Neutrophil (primary cell): ENCODE measurements around the gene TAOK3.
A peak's percentile ranks its signal among the peaks of the same experiment; 100 is the strongest.

Source experiments
- H3K27ac ChIP-seq: fragments of 200-600 bp; sonication (generic); 2 replicates; pipeline ENCODE4 v1.5.1; 2016; ENCODE audit warnings: mild to moderate bottlenecking, moderate library complexity
- H3K27me3 ChIP-seq: fragments of 200-600 bp; sonication (generic); 2 replicates; pipeline ENCODE4 v1.6.0; 2016; ENCODE audit warnings: mild to moderate bottlenecking
- H3K36me3 ChIP-seq: fragments of 200-600 bp; sonication (generic); 2 replicates; pipeline ENCODE4 v1.5.1; 2017
- H3K4me1 ChIP-seq, 2 experiments: fragments of 200-600 bp in 1 of 2; sonication (generic) in 1 of 2; 1 replicate in 1 of 2; 2 replicates in 1 of 2; pipeline versions ENCODE4 v1.5.1 to v1.6.1; 2013 to 2016; ENCODE audit warnings: low read depth in 1 of 2, low read length in 1 of 2, mild to moderate bottlenecking in 1 of 2, moderate library complexity in 1 of 2; ENCODE audit not compliant: control insufficient read depth in 1 of 2, insufficient read depth in 1 of 2
- H3K4me3 ChIP-seq, 2 experiments: fragments of 200-600 bp in 1 of 2; sonication (generic) in 1 of 2; 1 replicate in 1 of 2; 2 replicates in 1 of 2; pipeline ENCODE4 v1.5.1; 2013 to 2016; ENCODE audit warnings: low read depth in 1 of 2, low read length in 1 of 2, mild to moderate bottlenecking in 1 of 2, moderate library complexity in 1 of 2
- H3K9me3 ChIP-seq: fragments of 200-600 bp; sonication (generic); 2 replicates; pipeline ENCODE4 v1.5.1; 2016
- CTCF ChIP-seq: fragments of 200-600 bp; sonication (generic); IDR thresholded peaks from 2 replicates; pipeline ENCODE4 v1.5.1; 2016; ENCODE audit warnings: antibody characterized with exemption

The TAOK3 gene

GRCh38 chr12:118107694-118108093 is 265.0 kb downstream of the TAOK3 start:
- H3K27ac ChIP-seq, result no peak overlapping the region
- no peak overlapping the region for H3K4me3 ChIP-seq
- H3K9me3 ChIP-seq, result no peaks in the 10 kb centered on the region
- H3K27me3 ChIP-seq, result peaks cover 31% of the 10 kb centered on the region
- peaks cover 15 to 18% of the 10 kb centered on the region in 2 experiments for H3K4me1 ChIP-seq
- no peaks in the 10 kb centered on the region for H3K36me3 ChIP-seq
- TF ChIP-seq CTCF, result no peak

DNA sequence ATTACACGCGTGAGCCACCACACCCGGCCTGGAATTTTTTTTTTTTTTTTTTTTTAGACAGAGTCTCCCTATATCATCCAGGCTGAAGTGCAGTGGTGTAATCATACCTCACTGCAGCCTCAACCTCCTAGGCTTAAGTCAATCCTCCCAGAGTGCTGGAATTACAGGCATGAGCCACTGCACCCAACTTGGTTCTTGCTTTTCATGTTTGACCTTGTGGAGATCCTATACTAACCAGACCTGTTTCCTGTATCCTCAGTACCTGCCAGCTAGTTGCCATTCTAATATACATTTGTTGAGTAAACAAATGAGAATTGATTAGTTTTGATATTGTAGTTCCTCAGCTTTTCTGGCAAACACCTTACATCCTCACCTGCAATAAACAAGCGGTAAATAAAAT is 265.7 kb downstream of the TAOK3 start:
- Histone ChIP-seq H3K4me1 (peaks cover 15 to 20% of the 10 kb centered on the region in 2 experiments), H3K27me3 (peaks cover 38% of the 10 kb centered on the region), H3K9me3 (no peaks in the 10 kb centered on the region), H3K4me3 (no peak overlapping the region), H3K36me3 (no peaks in the 10 kb centered on the region), H3K27ac (no peak overlapping the region)
- no peak for TF ChIP-seq CTCF

GRCh38 chr12:118103601-118104382 is 268.9 kb downstream of the TAOK3 start, which contains the start of gene VSIG10:
TSS of gene VSIG10 (minus strand) at chr12:118104011. CDS start at chr12:118103671, 340 bp downstream.
- Histone ChIP-seq H3K9me3 (no peaks in the 10 kb centered on the region), H3K27ac (no peak within 1 kb of the TSS), H3K4me1 (peaks cover 15 to 20% of the 10 kb centered on the region in 2 experiments), H3K36me3 (no peaks in the 10 kb centered on the region), H3K4me3 (peak within 1 kb of the TSS; percentile 65 to 71), H3K27me3 (peaks cover 48% of the 10 kb centered on the region)
- TF ChIP-seq CTCF, result no peak

- Histone ChIP-seq H3K4me3 (peak overlapping the region; percentile 65 to 71), H3K4me1 (peaks cover 15 to 20% of the 10 kb centered on the region in 2 experiments), H3K9me3 (no peaks in the 10 kb centered on the region), H3K27ac (no peak overlapping the region), H3K27me3 (peaks cover 48% of the 10 kb centered on the region), H3K36me3 (no peaks in the 10 kb centered on the region)
- TF ChIP-seq CTCF, result no peak
Measured at GRCh38 chr12:118103201-118103600, 269.5 kb downstream of the TAOK3 start.

DNA sequence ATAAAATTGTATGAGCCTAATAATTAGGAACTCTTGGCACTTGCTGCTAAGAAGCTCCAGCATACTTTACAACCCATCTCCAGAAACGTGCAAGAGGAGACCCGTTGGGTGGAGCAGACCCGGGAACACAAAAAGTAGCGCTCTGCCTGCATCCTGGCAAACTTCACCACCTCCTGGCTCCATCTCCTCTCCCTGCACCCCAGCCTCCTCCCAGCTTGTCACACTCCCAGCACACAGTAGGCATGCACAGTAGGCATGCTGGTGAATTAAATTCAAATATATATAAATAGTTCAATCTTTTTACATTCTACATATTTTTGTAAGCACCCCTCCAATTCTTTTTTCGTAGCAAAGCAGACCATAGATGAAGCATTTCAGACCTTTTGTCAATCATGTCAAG is 270.1 kb downstream of the TAOK3 start:
- H3K4me3 ChIP-seq, result peak overlapping the region in 1 of 2 experiments; percentile 71
- peaks cover 15 to 20% of the 10 kb centered on the region in 2 experiments for H3K4me1 ChIP-seq
- no peak overlapping the region for H3K27ac ChIP-seq
- no peak for TF ChIP-seq CTCF
- no peaks in the 10 kb centered on the region for H3K36me3 ChIP-seq
- peaks cover 48% of the 10 kb centered on the region for H3K27me3 ChIP-seq
- no peaks in the 10 kb centered on the region for H3K9me3 ChIP-seq
